ENCODE data around the gene CLIC5.

The CLIC5 gene

GRCh38 chr6:46016063-46016608, 476 bp upstream of the CLIC5 start:
- WGBS, 2 experiments: 49 to 64% methylated on average over 4 to 8 of the region's 8 CpGs
- H3K4me3 ChIP-seq (ENCODE audit: insufficient read depth, low read depth, low read length): peak overlapping the region; percentile 39
- no peak overlapping the region for H3K27ac ChIP-seq (ENCODE audit: insufficient read depth, low read depth, low read length, poor library complexity, severe bottlenecking)
- no peaks in the 10 kb centered on the region for H3K36me3 ChIP-seq (ENCODE audit: control insufficient read depth, insufficient read depth, low read length)
- peaks cover 16% of the 10 kb centered on the region for H3K4me1 ChIP-seq (ENCODE audit: control insufficient read depth, insufficient read depth, low read length)
- H3K9me3 ChIP-seq (ENCODE audit: control insufficient read depth, low read length): no peaks in the 10 kb centered on the region
- H3K27me3 ChIP-seq (ENCODE audit: control insufficient read depth, insufficient read depth, low read length, poor library complexity, severe bottlenecking): peaks cover 37% of the 10 kb centered on the region

- Histone ChIP-seq H3K27ac (ENCODE audit: insufficient read depth, low read depth, low read length, poor library complexity, severe bottlenecking) (no peak overlapping the region), H3K9me3 (ENCODE audit: control insufficient read depth, low read length) (no peaks in the 10 kb centered on the region), H3K27me3 (ENCODE audit: control insufficient read depth, insufficient read depth, low read length, poor library complexity, severe bottlenecking) (peaks cover 37% of the 10 kb centered on the region), H3K36me3 (ENCODE audit: control insufficient read depth, insufficient read depth, low read length) (no peaks in the 10 kb centered on the region), H3K4me3 (ENCODE audit: insufficient read depth, low read depth, low read length) (peak overlapping the region; percentile 39), H3K4me1 (ENCODE audit: control insufficient read depth, insufficient read depth, low read length) (peaks cover 16% of the 10 kb centered on the region)
- WGBS, 2 experiments: 2 to 3% methylated on average over 21 of the region's 21 CpGs
These were observed 1.0 kb downstream of the CLIC5 start for GRCh38 chr6:46014511-46015118.

- 63 to 65% methylated on average over 2 of the region's 2 CpGs for WGBS, 2 experiments
- Histone ChIP-seq H3K36me3 (ENCODE audit: control insufficient read depth, insufficient read depth, low read length) (no peaks in the 10 kb centered on the region), H3K27me3 (ENCODE audit: control insufficient read depth, insufficient read depth, low read length, poor library complexity, severe bottlenecking) (peaks cover 37% of the 10 kb centered on the region), H3K9me3 (ENCODE audit: control insufficient read depth, low read length) (no peaks in the 10 kb centered on the region), H3K27ac (ENCODE audit: insufficient read depth, low read depth, low read length, poor library complexity, severe bottlenecking) (no peak overlapping the region), H3K4me1 (ENCODE audit: control insufficient read depth, insufficient read depth, low read length) (peaks cover 16% of the 10 kb centered on the region), H3K4me3 (ENCODE audit: insufficient read depth, low read depth, low read length) (no peak overlapping the region)
These were observed 1.6 kb downstream of the CLIC5 start for GRCh38 chr6:46014046-46014445.

- H3K4me3 ChIP-seq (ENCODE audit: insufficient read depth, low read depth, low read length): no peak overlapping the region
- WGBS, 2 experiments: 37 to 51% methylated on average over 3 to 4 of the region's 4 CpGs
- peaks cover 37% of the 10 kb centered on the region for H3K27me3 ChIP-seq (ENCODE audit: control insufficient read depth, insufficient read depth, low read length, poor library complexity, severe bottlenecking)
These were observed 2.0 kb downstream of the CLIC5 start for GRCh38 chr6:46013639-46014038.

GRCh38 chr6:46012834-46013233, 2.8 kb downstream of the CLIC5 start:
- no peak overlapping the region for H3K27ac ChIP-seq (ENCODE audit: insufficient read depth, low read depth, low read length, poor library complexity, severe bottlenecking)
- no peaks in the 10 kb centered on the region for H3K36me3 ChIP-seq (ENCODE audit: control insufficient read depth, insufficient read depth, low read length)
- 86 to 100% methylated on average over 1 of the region's 1 CpG for WGBS, 2 experiments
- H3K4me1 ChIP-seq (ENCODE audit: control insufficient read depth, insufficient read depth, low read length): peaks cover 16% of the 10 kb centered on the region
- no peak overlapping the region for H3K4me3 ChIP-seq (ENCODE audit: insufficient read depth, low read depth, low read length)
- peaks cover 37% of the 10 kb centered on the region for H3K27me3 ChIP-seq (ENCODE audit: control insufficient read depth, insufficient read depth, low read length, poor library complexity, severe bottlenecking)
- H3K9me3 ChIP-seq (ENCODE audit: control insufficient read depth, low read length): no peaks in the 10 kb centered on the region

More at GRCh38 chr6:46013639-46014038, 2.0 kb downstream of the CLIC5 start:
- Histone ChIP-seq H3K27ac (ENCODE audit: insufficient read depth, low read depth, low read length, poor library complexity, severe bottlenecking) (no peak overlapping the region), H3K4me1 (ENCODE audit: control insufficient read depth, insufficient read depth, low read length) (peaks cover 16% of the 10 kb centered on the region), H3K9me3 (ENCODE audit: control insufficient read depth, low read length) (no peaks in the 10 kb centered on the region), H3K36me3 (ENCODE audit: control insufficient read depth, insufficient read depth, low read length) (no peaks in the 10 kb centered on the region)

GRCh38 chr6:46011188-46012085, 4.2 kb downstream of the CLIC5 start:
- WGBS, 2 experiments: 92 to 94% methylated on average over 8 of the region's 8 CpGs
- no peak overlapping the region for H3K4me3 ChIP-seq (ENCODE audit: insufficient read depth, low read depth, low read length)
- no peaks in the 10 kb centered on the region for H3K36me3 ChIP-seq (ENCODE audit: control insufficient read depth, insufficient read depth, low read length)
- no peaks in the 10 kb centered on the region for H3K9me3 ChIP-seq (ENCODE audit: control insufficient read depth, low read length)
- H3K27me3 ChIP-seq (ENCODE audit: control insufficient read depth, insufficient read depth, low read length, poor library complexity, severe bottlenecking): peaks cover 31% of the 10 kb centered on the region
- no peak overlapping the region for H3K27ac ChIP-seq (ENCODE audit: insufficient read depth, low read depth, low read length, poor library complexity, severe bottlenecking)
- peaks cover 16% of the 10 kb centered on the region for H3K4me1 ChIP-seq (ENCODE audit: control insufficient read depth, insufficient read depth, low read length)

GRCh38 chr6:46010771-46011170, 4.9 kb downstream of the CLIC5 start:
- Histone ChIP-seq H3K27me3 (ENCODE audit: control insufficient read depth, insufficient read depth, low read length, poor library complexity, severe bottlenecking) (peaks cover 24% of the 10 kb centered on the region), H3K36me3 (ENCODE audit: control insufficient read depth, insufficient read depth, low read length) (no peaks in the 10 kb centered on the region), H3K4me1 (ENCODE audit: control insufficient read depth, insufficient read depth, low read length) (peaks cover 16% of the 10 kb centered on the region), H3K4me3 (ENCODE audit: insufficient read depth, low read depth, low read length) (no peak overlapping the region), H3K27ac (ENCODE audit: insufficient read depth, low read depth, low read length, poor library complexity, severe bottlenecking) (no peak overlapping the region), H3K9me3 (ENCODE audit: control insufficient read depth, low read length) (no peaks in the 10 kb centered on the region)
- WGBS, 2 experiments: 93 to 94% methylated on average over 5 of the region's 5 CpGs

- no peak overlapping the region for H3K4me3 ChIP-seq (ENCODE audit: insufficient read depth, low read depth, low read length)
These were observed 5.4 kb downstream of the CLIC5 start for GRCh38 chr6:46010270-46010669.

GRCh38 chr6:46002264-46002663, 13.4 kb downstream of the CLIC5 start:
- Histone ChIP-seq H3K4me3 (ENCODE audit: insufficient read depth, low read depth, low read length) (no peak overlapping the region), H3K9me3 (ENCODE audit: control insufficient read depth, low read length) (no peaks in the 10 kb centered on the region), H3K27ac (ENCODE audit: insufficient read depth, low read depth, low read length, poor library complexity, severe bottlenecking) (no peak overlapping the region), H3K27me3 (ENCODE audit: control insufficient read depth, insufficient read depth, low read length, poor library complexity, severe bottlenecking) (no peaks in the 10 kb centered on the region), H3K36me3 (ENCODE audit: control insufficient read depth, insufficient read depth, low read length) (no peaks in the 10 kb centered on the region), H3K4me1 (ENCODE audit: control insufficient read depth, insufficient read depth, low read length) (no peaks in the 10 kb centered on the region)
- WGBS, 2 experiments: 76 to 88% methylated on average over 1 of the region's 1 CpG

More at GRCh38 chr6:46010270-46010669, 5.4 kb downstream of the CLIC5 start:
- Histone ChIP-seq H3K36me3 (ENCODE audit: control insufficient read depth, insufficient read depth, low read length) (no peaks in the 10 kb centered on the region), H3K9me3 (ENCODE audit: control insufficient read depth, low read length) (no peaks in the 10 kb centered on the region), H3K27me3 (ENCODE audit: control insufficient read depth, insufficient read depth, low read length, poor library complexity, severe bottlenecking) (peaks cover 19% of the 10 kb centered on the region), H3K27ac (ENCODE audit: insufficient read depth, low read depth, low read length, poor library complexity, severe bottlenecking) (no peak overlapping the region), H3K4me1 (ENCODE audit: control insufficient read depth, insufficient read depth, low read length) (peaks cover 16% of the 10 kb centered on the region)
- WGBS, 2 experiments: 62 to 65% methylated on average over 3 of the region's 3 CpGs

GRCh38 chr6:46000905-46001304, 14.8 kb downstream of the CLIC5 start:
- Histone ChIP-seq H3K4me1 (ENCODE audit: control insufficient read depth, insufficient read depth, low read length) (no peaks in the 10 kb centered on the region), H3K4me3 (ENCODE audit: insufficient read depth, low read depth, low read length) (no peak overlapping the region), H3K9me3 (ENCODE audit: control insufficient read depth, low read length) (no peaks in the 10 kb centered on the region), H3K27ac (ENCODE audit: insufficient read depth, low read depth, low read length, poor library complexity, severe bottlenecking) (no peak overlapping the region), H3K36me3 (ENCODE audit: control insufficient read depth, insufficient read depth, low read length) (no peaks in the 10 kb centered on the region), H3K27me3 (ENCODE audit: control insufficient read depth, insufficient read depth, low read length, poor library complexity, severe bottlenecking) (no peaks in the 10 kb centered on the region)
- WGBS, 2 experiments: 92 to 100% methylated on average over 1 of the region's 1 CpG
